GM12878 (cell line): ENCODE data around the gene ANHX.

ENCODE experiments used
- CHD4 ChIP-seq: fragments of 200-600 bp; sonication (generic); IDR thresholded peaks from 2 replicates; pipeline ENCODE4 v1.6.1; 2016; ENCODE audit warnings: mild to moderate bottlenecking
- CTCF ChIP-seq, 3 experiments: IDR thresholded peaks in 2 of 3; conservative IDR thresholded peaks in 1 of 3; 2 replicates each; pipeline ENCODE4 v1.5.1; 2011; ENCODE audit warnings: low read depth in 3 of 3, low read length in 3 of 3, mild to moderate bottlenecking in 3 of 3, control low read depth in 2 of 3, moderate library complexity in 2 of 3, inconsistent platforms in 1 of 3, mixed read lengths in 1 of 3; ENCODE audit not compliant: control insufficient read depth in 2 of 3, insufficient read depth in 1 of 3; ENCODE audit errors: extremely low read depth in 1 of 3
- ZNF274 ChIP-seq: IDR thresholded peaks from one replicate; pipeline ENCODE4 v1.8.0; 2011; ENCODE audit not compliant: insufficient read length, insufficient read depth

GRCh38 chr12:133227281-133227852 lies 8.3 kb downstream of the ANHX start:
- TF ChIP-seq CTCF (IDR thresholded peaks at IDR 0.05 in 2 of 3, conservative IDR thresholded peaks at IDR 0.05 in 1 of 3; ENCODE audit: control insufficient read depth in 2 of 3, extremely low read depth in 1 of 3, insufficient read depth in 1 of 3, low read depth in 3 of 3, low read length in 3 of 3) (no peak), CHD4 (no peak), ZNF274 (no peak)
